ENCODE results near the gene TLCD4. TPM values are rescaled to one million over a fixed set of nuclear protein-coding genes. Genes with fewer than 3 reads are reported as not detected.

The TLCD4 gene
- total and polyA plus RNA-seq, 8 donors: 2.1 to 19.5 (median 13.2) TPM

DNA sequence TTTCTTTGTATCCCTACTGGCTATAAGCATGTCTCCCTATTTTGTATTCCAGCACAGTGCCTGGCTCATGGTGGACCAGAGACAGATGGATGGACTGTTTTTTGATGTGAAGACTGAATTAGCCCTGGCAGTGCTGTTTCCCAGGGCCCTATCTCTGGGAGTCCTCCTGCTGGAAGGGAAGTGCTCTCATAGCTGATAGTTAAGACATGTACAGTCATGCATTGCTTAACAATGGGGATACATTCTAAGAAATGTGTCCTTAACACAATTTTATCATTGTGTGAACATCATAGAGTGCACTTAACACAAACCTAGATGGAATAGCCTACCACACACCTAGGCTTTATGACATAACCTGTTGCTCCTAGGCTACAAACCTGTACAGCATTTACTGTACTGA is 21.1 kb downstream of the TLCD4 start:
- no peak for ATAC-seq
- Histone ChIP-seq H3K4me1 (no peaks in the 10 kb centered on the region), H3K36me3 (no peaks in the 10 kb centered on the region), H3K4me3 (no peak overlapping the region), H3K9me3 (no peaks in the 10 kb centered on the region), H3K27ac (no peak overlapping the region), H3K27me3 (no peaks in the 10 kb centered on the region)
- no peak for DNase-seq
- FAIRE-seq: no peak
- intact Hi-C loops (cut with DNase I): no loop called here
- TF ChIP-seq, protein P1, sequence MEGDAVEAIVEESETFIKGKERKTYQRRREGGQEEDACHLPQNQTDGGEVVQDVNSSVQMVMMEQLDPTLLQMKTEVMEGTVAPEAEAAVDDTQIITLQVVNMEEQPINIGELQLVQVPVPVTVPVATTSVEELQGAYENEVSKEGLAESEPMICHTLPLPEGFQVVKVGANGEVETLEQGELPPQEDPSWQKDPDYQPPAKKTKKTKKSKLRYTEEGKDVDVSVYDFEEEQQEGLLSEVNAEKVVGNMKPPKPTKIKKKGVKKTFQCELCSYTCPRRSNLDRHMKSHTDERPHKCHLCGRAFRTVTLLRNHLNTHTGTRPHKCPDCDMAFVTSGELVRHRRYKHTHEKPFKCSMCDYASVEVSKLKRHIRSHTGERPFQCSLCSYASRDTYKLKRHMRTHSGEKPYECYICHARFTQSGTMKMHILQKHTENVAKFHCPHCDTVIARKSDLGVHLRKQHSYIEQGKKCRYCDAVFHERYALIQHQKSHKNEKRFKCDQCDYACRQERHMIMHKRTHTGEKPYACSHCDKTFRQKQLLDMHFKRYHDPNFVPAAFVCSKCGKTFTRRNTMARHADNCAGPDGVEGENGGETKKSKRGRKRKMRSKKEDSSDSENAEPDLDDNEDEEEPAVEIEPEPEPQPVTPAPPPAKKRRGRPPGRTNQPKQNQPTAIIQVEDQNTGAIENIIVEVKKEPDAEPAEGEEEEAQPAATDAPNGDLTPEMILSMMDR (IDR thresholded peaks at IDR 0.05): no peak

DNA sequence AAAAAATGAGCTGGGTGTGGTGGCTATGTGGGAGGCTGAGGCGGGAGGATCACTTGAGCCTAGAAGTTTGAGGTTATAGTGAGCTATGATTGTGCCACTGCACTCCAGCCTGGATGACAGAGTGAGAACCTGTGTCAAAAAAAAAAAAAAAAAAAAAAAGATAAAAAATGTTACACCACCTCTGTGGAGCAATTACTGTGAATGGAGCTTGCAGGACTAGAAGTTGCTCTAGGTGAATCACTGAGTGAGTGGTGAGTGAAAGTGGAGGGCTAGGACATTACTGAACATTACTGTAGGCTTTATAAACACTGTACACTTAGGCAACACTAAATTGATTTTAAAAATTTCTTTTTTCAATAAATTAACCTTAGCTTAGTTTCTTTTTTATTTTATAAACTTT is 21.9 kb downstream of the TLCD4 start:
- no peak for ATAC-seq
- no peaks in the 10 kb centered on the region for H3K36me3 ChIP-seq
- FAIRE-seq: no peak
- no peak for DNase-seq
- TF ChIP-seq, protein P1 (IDR thresholded peaks at IDR 0.05): no peak
- intact Hi-C loops (cut with DNase I): no loop called here
- H3K27me3 ChIP-seq: no peaks in the 10 kb centered on the region
- no peaks in the 10 kb centered on the region for H3K9me3 ChIP-seq
- no peak overlapping the region for H3K4me3 ChIP-seq
- 82 to 92% methylated on average over 1 of the region's 1 CpG for WGBS, 2 donors
- H3K27ac ChIP-seq: no peak overlapping the region
- H3K4me1 ChIP-seq: no peaks in the 10 kb centered on the region

DNA sequence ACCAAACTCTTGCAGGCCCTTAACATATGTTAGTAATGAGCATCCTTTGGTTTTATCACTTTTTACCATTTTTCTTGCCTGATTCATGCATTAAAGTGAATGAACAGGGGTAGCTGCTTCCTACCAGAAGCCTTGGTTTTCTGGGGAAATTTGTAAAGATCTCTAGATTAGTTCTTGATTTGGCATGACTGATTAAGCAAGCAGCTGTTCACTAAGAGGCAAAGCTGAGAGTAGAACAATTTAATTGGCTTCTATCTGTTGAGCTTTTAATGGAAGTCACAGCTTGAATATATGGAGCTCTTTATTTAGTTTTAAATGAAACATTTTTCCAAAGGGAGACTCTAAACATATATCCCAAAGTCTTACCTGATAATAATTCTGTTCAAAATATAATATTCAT is 23.6 kb downstream of the TLCD4 start:
- H3K36me3 ChIP-seq: peaks cover 0 to 5% (median 0%) of the 10 kb centered on the region in 3 donors
- no peak for DNase-seq
- H3K27me3 ChIP-seq: no peaks in the 10 kb centered on the region
- no peaks in the 10 kb centered on the region for H3K4me1 ChIP-seq
- FAIRE-seq: no peak
- TF ChIP-seq, protein P1 (IDR thresholded peaks at IDR 0.05): no peak
- H3K9me3 ChIP-seq: no peaks in the 10 kb centered on the region
- no peak for ATAC-seq
- intact Hi-C loops (cut with DNase I): no loop called here
- H3K27ac ChIP-seq: no peak overlapping the region
- no peak overlapping the region for H3K4me3 ChIP-seq

DNA sequence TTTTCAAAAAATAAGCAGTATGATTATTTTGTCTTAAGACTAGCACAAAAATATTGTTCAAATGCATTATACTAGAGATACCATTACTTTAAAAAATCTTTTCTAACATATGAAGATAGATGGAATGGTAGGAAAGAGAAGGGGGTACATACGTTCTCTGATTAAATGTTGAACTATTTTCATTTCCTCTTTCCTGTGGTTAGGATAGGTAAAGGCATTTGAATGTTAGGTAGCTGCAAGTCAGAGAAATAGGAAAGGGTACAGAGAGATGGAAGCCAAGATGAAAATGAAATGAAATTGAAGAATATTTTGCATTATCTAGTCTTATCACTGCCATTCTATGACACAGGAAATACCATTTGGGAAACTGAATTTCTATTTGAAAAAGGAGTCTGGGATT is 28.3 kb downstream of the TLCD4 start:
- 84 to 94% methylated on average over 1 of the region's 1 CpG for WGBS, 2 donors
- Histone ChIP-seq H3K36me3 (peaks cover 0 to 8% (median 0%) of the 10 kb centered on the region in 3 donors), H3K4me3 (no peak overlapping the region), H3K4me1 (no peaks in the 10 kb centered on the region), H3K9me3 (no peaks in the 10 kb centered on the region), H3K27me3 (no peaks in the 10 kb centered on the region), H3K27ac (no peak overlapping the region)
- no peak for FAIRE-seq
- TF ChIP-seq, protein P1 (IDR thresholded peaks at IDR 0.05): no peak
- DNase-seq: no peak
- intact Hi-C loops (cut with DNase I): no loop called here
- ATAC-seq: no peak

DNA sequence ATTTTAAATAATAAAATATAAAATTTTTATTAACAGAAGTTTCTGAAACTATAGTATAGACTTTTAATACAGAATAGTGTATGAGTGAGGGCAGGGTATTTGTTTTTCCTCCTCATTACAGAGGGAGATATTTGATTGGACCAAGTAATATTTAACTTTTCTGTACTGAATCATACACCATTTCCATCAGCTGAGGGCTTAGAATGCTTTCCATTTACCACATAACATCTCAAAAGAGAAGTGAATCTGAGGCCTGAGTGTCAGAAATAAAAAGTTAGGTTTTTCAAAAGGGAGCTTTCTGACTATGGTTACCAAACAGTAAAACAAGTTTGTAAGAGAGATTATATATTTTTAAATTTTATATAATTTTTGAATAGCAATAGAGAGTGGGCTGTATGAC is 29.5 kb downstream of the TLCD4 start:
- Histone ChIP-seq H3K27ac (no peak overlapping the region), H3K27me3 (no peaks in the 10 kb centered on the region), H3K4me1 (no peaks in the 10 kb centered on the region), H3K9me3 (no peaks in the 10 kb centered on the region), H3K4me3 (no peak overlapping the region), H3K36me3 (peaks cover 0 to 8% (median 0%) of the 10 kb centered on the region in 3 donors)
- no peak for DNase-seq
- ATAC-seq: no peak
- intact Hi-C loops (cut with DNase I): no loop called here
- TF ChIP-seq, protein P1 (IDR thresholded peaks at IDR 0.05): no peak
- FAIRE-seq: no peak

Measured in pancreas (tissue), 10 donors.